HFF-Myc (cell line): ENCODE measurements around the gene ZC3H12C.

Source experiments
- DNase-seq: peaks from one replicate; pipeline ENCODE4 v3.0.0-alpha.2; 2011; ENCODE audit warnings: low read depth; ENCODE audit errors: extremely low read depth
- H3K4me3 ChIP-seq: replicated peaks from 2 replicates; pipeline ENCODE4 v1.5.1; 2011; ENCODE audit warnings: low read depth, mild to moderate bottlenecking, control low read depth, low read length
- TF ChIP-seq, protein P1 (sequence below): IDR thresholded peaks from 2 replicates; pipeline ENCODE4 v1.5.1; 2012; ENCODE audit warnings: mild to moderate bottlenecking, low read depth, low read length, control low read depth; ENCODE audit errors: missing control alignments

Gene ZC3H12C

DNA sequence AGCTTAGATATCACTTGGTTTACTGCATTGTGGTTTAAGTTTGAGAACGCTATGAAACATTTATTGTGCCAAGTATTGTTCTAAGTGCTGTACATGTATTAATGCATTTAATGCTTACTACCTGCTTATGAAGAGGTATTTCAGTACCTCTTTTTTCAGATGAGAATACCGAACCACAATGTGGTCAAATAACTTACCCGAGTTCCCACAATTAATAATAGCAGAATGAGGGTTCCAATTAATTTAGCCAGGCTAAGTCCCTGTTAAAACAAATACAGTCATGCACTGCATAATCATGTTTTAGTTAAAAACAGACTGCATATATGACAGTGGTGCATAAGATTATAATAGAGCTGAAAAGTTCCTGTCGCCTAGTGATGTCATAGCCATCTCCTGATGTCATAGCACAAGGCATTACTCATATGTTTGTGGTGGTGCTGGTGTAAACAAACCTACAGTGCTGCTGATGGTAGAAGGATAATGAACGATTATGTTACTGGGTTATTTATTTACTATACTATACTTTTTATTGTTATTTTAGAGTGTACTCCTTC lies 4.3 kb downstream of the ZC3H12C start:
- no peak overlapping the region for H3K4me3 ChIP-seq
- TF ChIP-seq, protein P1, sequence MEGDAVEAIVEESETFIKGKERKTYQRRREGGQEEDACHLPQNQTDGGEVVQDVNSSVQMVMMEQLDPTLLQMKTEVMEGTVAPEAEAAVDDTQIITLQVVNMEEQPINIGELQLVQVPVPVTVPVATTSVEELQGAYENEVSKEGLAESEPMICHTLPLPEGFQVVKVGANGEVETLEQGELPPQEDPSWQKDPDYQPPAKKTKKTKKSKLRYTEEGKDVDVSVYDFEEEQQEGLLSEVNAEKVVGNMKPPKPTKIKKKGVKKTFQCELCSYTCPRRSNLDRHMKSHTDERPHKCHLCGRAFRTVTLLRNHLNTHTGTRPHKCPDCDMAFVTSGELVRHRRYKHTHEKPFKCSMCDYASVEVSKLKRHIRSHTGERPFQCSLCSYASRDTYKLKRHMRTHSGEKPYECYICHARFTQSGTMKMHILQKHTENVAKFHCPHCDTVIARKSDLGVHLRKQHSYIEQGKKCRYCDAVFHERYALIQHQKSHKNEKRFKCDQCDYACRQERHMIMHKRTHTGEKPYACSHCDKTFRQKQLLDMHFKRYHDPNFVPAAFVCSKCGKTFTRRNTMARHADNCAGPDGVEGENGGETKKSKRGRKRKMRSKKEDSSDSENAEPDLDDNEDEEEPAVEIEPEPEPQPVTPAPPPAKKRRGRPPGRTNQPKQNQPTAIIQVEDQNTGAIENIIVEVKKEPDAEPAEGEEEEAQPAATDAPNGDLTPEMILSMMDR = no peak
- DNase-seq = no peak

DNA sequence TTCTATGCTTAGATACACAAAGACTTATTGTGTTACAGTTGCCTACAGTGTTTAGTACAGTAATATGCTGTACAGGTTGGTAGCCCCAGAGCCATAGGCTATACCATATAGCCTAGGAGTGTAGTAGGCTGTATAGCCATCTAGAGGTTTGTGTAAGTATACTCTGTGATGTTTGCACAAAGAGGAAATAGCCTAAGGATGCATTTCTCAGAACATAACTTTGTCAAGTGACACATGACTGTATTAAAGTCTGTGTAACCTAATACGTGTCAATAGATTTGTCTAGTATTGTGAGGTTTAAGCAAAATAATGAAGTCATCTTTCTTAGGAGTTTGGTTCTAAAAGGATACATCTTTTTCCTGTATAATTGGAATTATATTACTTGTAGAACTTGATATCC lies 5.5 kb downstream of the ZC3H12C start:
- H3K4me3 ChIP-seq = no peak overlapping the region
- DNase-seq = no peak
- TF ChIP-seq, protein P1 = no peak

DNA sequence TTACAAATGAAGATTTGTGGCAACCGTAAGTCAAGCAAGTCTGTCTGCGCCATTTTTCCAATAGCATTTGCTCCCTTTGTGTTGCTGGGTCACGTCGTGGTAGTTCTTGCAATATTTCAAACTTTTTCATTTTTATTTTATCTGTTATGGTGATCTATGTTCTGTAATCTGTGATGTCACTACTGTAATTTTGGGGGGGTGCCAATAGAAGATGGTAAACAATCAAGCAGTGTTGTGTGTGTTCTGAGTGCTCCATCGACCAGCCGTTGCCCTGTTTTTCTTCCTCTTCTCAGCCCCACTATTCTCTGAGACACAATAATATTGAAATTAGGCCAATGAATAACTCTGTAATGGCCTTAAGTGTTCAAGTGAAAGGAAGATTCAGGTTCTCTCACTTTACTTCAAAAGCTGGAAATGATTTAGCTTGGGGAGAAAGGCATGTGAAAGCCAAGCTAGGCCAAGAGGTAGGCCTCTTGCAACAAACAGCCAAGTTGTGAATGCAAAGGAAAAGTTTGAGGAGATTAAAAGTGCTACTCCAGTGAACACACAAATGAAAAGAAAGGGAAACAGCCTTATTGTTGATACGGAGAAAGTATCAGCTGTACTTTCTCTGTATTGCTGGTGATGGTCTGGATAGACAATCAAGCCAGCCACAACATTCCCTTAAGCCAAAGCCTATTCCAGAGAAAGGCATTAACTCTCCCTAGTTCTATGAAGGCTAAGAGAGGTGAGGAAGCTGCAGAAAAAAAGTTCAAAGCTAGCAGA lies 7.5 kb downstream of the ZC3H12C start:
- no peak overlapping the region for H3K4me3 ChIP-seq
- TF ChIP-seq, protein P1 = no peak
- DNase-seq = no peak

DNA sequence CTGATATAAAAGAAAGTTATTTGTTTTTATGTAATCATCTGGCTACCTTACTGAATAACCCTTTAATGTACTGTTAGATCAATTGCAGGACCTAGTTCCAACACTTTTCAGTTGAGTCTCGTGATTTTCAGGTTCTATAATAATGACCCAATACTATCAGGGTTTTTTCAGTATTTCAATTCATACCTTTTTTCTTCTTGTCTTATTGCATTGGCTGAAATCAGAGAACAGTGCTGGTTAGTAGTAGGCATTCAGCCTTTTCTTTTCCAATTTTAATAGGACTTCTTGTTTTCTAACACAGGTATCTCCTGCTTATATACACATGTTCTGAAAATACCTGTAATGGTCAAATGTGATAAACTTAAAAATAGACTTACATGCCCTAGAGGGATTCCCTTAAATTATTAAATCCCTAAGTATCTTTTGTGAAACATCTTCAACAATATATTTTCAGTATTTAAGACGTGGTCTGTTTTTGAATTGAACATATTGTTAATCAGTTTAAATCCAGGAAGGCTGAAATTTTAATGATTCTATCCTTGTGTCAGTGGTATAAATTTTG lies 13.6 kb downstream of the ZC3H12C start:
- H3K4me3 ChIP-seq = no peak overlapping the region
- TF ChIP-seq, protein P1 = no peak
- no peak for DNase-seq

DNA sequence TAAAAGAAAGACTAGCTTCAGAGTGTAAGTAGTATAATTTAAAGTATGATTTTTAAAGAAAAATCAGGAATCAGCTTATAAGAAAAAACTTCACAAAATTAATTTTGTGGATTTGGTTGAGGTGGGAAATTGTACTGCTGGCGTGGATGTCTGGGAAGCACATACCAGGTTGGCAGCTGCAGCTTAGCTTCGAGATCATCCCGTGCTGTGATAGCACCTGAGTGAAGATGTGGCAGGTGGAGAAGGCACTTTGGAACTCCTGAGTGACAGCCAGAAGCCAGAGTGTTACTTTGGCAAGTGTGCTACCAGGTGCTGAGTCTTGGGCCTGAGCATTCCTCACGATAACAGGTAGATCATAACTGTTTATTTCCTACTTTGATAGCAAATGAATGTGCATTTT lies 17.7 kb downstream of the ZC3H12C start:
- no peak overlapping the region for H3K4me3 ChIP-seq
- no peak for DNase-seq
- TF ChIP-seq, protein P1 = no peak

DNA sequence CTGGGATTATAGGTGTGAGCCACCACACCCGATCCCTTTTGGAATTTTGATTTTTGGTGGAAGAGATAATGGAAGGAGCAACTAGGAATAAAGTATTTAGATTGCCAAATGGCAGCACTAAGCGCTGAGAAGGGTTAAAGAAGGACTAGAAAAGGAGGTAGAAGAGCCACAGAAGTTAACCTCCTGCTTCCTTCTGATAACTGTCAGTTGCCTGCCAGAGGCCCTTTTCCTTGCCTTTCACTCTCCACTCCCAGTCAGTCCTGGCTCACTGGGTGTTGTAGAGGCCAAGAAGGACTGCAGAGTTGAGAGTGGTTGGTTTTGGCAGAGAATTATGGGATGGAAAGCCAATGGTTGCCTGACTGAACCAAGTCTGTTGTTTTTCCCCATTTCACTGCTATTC lies 19.3 kb downstream of the ZC3H12C start:
- DNase-seq = no peak
- H3K4me3 ChIP-seq = no peak overlapping the region
- TF ChIP-seq, protein P1 = no peak
